HEK293 (cell line): ENCODE measurements around the gene ANKRD33.

ENCODE experiments used
- GLIS1 ChIP-seq: fragments of 450-650 bp; formaldehyde crosslinking; IDR thresholded peaks from 2 replicates; pipeline ENCODE4 v1.5.1; 2016; ENCODE audit warnings: missing biosample characterization, missing genetic modification characterization
- GLIS2 ChIP-seq: fragments of 450-650 bp; formaldehyde crosslinking; IDR thresholded peaks from 2 replicates; pipeline ENCODE4 v1.5.1; 2016; ENCODE audit warnings: missing biosample characterization, missing genetic modification characterization
- KLF9 ChIP-seq: fragments of 450-650 bp; formaldehyde crosslinking; IDR thresholded peaks from 2 replicates; pipeline ENCODE4 v1.5.1; 2016; ENCODE audit warnings: missing biosample characterization, missing genetic modification characterization, low read depth
- ZBTB20 ChIP-seq: fragments of 450-650 bp; formaldehyde crosslinking; IDR thresholded peaks from 2 replicates; pipeline ENCODE4 v1.5.1; 2016; ENCODE audit warnings: missing biosample characterization, missing genetic modification characterization
- ZBTB21 ChIP-seq: fragments of 450-650 bp; formaldehyde crosslinking; IDR thresholded peaks from 2 replicates; pipeline ENCODE4 v1.5.1; 2017; ENCODE audit warnings: missing biosample characterization, missing genetic modification characterization
- ZBTB8A ChIP-seq: fragments of 450-650 bp; formaldehyde crosslinking; IDR thresholded peaks from 2 replicates; pipeline ENCODE4 v1.5.1; 2016; ENCODE audit warnings: missing biosample characterization, missing genetic modification characterization
- ZEB2 ChIP-seq: fragments of 450-650 bp; formaldehyde crosslinking; IDR thresholded peaks from 2 replicates; pipeline ENCODE4 v1.5.1; 2016; ENCODE audit warnings: missing biosample characterization, missing genetic modification characterization
- ZNF335 ChIP-seq: fragments of 450-650 bp; formaldehyde crosslinking; conservative IDR thresholded peaks from 2 replicates; pipeline ENCODE4 v1.5.1; 2016; ENCODE audit warnings: missing biosample characterization, missing genetic modification characterization
- ZNF350 ChIP-seq: fragments of 450-650 bp; formaldehyde crosslinking; IDR thresholded peaks from 2 replicates; pipeline ENCODE4 v1.5.0; 2017; ENCODE audit warnings: missing biosample characterization, mild to moderate bottlenecking, missing genetic modification characterization
- ZNF37A ChIP-seq: fragments of 450-650 bp; IDR thresholded peaks from 2 replicates; pipeline ENCODE4 v1.5.1; 2018; ENCODE audit warnings: missing biosample characterization, missing genetic modification characterization
- ZNF423 ChIP-seq: fragments of 450-650 bp; formaldehyde crosslinking; IDR thresholded peaks from 2 replicates; pipeline ENCODE4 v1.5.1; 2016; ENCODE audit warnings: missing biosample characterization, missing genetic modification characterization
- ZNF548 ChIP-seq: fragments of 450-650 bp; formaldehyde crosslinking; IDR thresholded peaks from 2 replicates; pipeline ENCODE4 v1.5.1; 2016; ENCODE audit warnings: missing biosample characterization, missing genetic modification characterization
- ZNF571 ChIP-seq: fragments of 450-650 bp; formaldehyde crosslinking; IDR thresholded peaks from 2 replicates; pipeline ENCODE4 v1.5.0; 2017; ENCODE audit warnings: missing biosample characterization, missing genetic modification characterization
- TF ChIP-seq, protein P1 (sequence below): fragments of 450-650 bp; IDR thresholded peaks from 2 replicates; pipeline ENCODE4 v1.5.1; 2018; ENCODE audit warnings: missing biosample characterization, missing genetic modification characterization
- TF ChIP-seq, protein P2 (sequence below): fragments of 450-650 bp; formaldehyde crosslinking; IDR thresholded peaks from 2 replicates; pipeline ENCODE4 v1.5.1; 2017; ENCODE audit warnings: missing biosample characterization, mild to moderate bottlenecking, missing genetic modification characterization, moderate library complexity
- TF ChIP-seq, protein P3 (sequence below): fragments of 450-650 bp; formaldehyde crosslinking; IDR thresholded peaks from 2 replicates; pipeline ENCODE4 v1.5.1; 2016; ENCODE audit warnings: missing biosample characterization, missing genetic modification characterization
- TF ChIP-seq, protein P4 (sequence below): fragments of 450-650 bp; formaldehyde crosslinking; IDR thresholded peaks from 2 replicates; pipeline ENCODE4 v1.5.1; 2016; ENCODE audit warnings: missing biosample characterization, missing genetic modification characterization
- TF ChIP-seq, protein P5 (sequence below): fragments of 450-650 bp; formaldehyde crosslinking; IDR thresholded peaks from 2 replicates; pipeline ENCODE4 v1.5.1; 2016; ENCODE audit warnings: missing biosample characterization, missing genetic modification characterization
- TF ChIP-seq, protein P6 (sequence below): fragments of 450-650 bp; formaldehyde crosslinking; IDR thresholded peaks from 2 replicates; pipeline ENCODE4 v1.5.1; 2016; ENCODE audit warnings: missing biosample characterization, missing genetic modification characterization
- TF ChIP-seq, protein P7 (sequence below): fragments of 450-650 bp; formaldehyde crosslinking; IDR thresholded peaks from 2 replicates; pipeline ENCODE4 v1.5.1; 2016; ENCODE audit warnings: missing biosample characterization, missing genetic modification characterization
- TF ChIP-seq, protein P8 (sequence below): fragments of 450-650 bp; formaldehyde crosslinking; IDR thresholded peaks from 2 replicates; pipeline ENCODE4 v1.5.1; 2016; ENCODE audit warnings: missing biosample characterization, missing genetic modification characterization
- TF ChIP-seq, protein P9 (sequence below): fragments of 450-650 bp; formaldehyde crosslinking; IDR thresholded peaks from 2 replicates; pipeline ENCODE4 v1.5.1; 2016; ENCODE audit warnings: missing biosample characterization, missing genetic modification characterization

Gene ANKRD33

DNA sequence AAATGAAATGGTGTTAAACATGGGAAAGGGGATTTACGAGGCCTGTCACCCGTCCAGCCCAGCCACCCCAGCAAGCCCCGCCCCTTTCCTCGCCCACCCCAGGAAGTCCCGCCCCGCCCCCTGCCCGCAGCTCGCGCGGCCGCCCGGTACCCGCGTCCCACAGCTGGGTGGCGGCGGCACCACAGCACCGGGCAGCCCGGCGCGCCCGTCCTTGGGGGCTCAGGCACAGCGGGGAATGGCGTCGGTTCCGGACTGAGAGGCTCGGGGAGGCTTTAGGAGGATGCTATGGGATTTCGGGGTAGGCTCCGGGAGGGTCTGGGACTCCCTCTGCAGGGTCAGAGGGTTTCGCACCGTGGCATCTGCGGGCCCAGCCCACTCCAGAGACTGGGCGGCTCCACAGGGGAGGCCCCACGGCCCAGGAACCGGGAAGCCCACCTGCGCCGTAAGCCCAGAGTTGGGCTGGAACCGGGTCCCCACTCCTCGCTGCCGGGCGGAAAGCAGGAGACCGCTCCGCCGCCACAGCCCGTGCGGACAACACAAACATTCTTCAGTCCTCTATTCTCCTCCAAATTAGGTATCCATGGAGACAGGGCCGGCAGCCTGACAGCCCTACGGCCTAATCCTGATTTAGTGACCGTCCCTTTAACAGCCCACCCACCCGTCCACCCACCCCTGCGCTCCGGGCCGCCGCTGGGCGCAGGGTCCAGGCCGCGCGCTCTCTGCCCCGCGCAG, 40.8 kb upstream of the ANKRD33 start (continued):
- TF ChIP-seq, protein P1, sequence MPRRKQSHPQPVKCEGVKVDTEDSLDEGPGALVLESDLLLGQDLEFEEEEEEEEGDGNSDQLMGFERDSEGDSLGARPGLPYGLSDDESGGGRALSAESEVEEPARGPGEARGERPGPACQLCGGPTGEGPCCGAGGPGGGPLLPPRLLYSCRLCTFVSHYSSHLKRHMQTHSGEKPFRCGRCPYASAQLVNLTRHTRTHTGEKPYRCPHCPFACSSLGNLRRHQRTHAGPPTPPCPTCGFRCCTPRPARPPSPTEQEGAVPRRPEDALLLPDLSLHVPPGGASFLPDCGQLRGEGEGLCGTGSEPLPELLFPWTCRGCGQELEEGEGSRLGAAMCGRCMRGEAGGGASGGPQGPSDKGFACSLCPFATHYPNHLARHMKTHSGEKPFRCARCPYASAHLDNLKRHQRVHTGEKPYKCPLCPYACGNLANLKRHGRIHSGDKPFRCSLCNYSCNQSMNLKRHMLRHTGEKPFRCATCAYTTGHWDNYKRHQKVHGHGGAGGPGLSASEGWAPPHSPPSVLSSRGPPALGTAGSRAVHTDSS (tag by site-specific recombination) = no peak
- TF ChIP-seq ZBTB8A = peak; percentile 92
- peak; percentile 83 for TF ChIP-seq GLIS2 (tag by site-specific recombination)
- TF ChIP-seq, protein P2, sequence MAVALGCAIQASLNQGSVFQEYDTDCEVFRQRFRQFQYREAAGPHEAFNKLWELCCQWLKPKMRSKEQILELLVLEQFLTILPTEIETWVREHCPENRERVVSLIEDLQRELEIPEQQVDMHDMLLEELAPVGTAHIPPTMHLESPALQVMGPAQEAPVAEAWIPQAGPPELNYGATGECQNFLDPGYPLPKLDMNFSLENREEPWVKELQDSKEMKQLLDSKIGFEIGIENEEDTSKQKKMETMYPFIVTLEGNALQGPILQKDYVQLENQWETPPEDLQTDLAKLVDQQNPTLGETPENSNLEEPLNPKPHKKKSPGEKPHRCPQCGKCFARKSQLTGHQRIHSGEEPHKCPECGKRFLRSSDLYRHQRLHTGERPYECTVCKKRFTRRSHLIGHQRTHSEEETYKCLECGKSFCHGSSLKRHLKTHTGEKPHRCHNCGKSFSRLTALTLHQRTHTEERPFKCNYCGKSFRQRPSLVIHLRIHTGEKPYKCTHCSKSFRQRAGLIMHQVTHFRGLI (tag by site-specific recombination) = peak; percentile 54; the same call in 1 of the 2 replicates
- TF ChIP-seq, protein P3, sequence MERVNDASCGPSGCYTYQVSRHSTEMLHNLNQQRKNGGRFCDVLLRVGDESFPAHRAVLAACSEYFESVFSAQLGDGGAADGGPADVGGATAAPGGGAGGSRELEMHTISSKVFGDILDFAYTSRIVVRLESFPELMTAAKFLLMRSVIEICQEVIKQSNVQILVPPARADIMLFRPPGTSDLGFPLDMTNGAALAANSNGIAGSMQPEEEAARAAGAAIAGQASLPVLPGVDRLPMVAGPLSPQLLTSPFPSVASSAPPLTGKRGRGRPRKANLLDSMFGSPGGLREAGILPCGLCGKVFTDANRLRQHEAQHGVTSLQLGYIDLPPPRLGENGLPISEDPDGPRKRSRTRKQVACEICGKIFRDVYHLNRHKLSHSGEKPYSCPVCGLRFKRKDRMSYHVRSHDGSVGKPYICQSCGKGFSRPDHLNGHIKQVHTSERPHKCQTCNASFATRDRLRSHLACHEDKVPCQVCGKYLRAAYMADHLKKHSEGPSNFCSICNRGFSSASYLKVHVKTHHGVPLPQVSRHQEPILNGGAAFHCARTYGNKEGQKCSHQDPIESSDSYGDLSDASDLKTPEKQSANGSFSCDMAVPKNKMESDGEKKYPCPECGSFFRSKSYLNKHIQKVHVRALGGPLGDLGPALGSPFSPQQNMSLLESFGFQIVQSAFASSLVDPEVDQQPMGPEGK (tag by site-specific recombination) = no peak; the same call in 1 of the 2 replicates
- TF ChIP-seq, protein P4, sequence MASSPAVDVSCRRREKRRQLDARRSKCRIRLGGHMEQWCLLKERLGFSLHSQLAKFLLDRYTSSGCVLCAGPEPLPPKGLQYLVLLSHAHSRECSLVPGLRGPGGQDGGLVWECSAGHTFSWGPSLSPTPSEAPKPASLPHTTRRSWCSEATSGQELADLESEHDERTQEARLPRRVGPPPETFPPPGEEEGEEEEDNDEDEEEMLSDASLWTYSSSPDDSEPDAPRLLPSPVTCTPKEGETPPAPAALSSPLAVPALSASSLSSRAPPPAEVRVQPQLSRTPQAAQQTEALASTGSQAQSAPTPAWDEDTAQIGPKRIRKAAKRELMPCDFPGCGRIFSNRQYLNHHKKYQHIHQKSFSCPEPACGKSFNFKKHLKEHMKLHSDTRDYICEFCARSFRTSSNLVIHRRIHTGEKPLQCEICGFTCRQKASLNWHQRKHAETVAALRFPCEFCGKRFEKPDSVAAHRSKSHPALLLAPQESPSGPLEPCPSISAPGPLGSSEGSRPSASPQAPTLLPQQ (tag by site-specific recombination) = 0 out of 2 replicates have a peak, but pooled peaks have one; percentile 13
- TF ChIP-seq, protein P5, sequence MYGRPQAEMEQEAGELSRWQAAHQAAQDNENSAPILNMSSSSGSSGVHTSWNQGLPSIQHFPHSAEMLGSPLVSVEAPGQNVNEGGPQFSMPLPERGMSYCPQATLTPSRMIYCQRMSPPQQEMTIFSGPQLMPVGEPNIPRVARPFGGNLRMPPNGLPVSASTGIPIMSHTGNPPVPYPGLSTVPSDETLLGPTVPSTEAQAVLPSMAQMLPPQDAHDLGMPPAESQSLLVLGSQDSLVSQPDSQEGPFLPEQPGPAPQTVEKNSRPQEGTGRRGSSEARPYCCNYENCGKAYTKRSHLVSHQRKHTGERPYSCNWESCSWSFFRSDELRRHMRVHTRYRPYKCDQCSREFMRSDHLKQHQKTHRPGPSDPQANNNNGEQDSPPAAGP (tag by site-specific recombination) = 0 out of 2 replicates have a peak, but pooled peaks have one; percentile 12
- no peak for TF ChIP-seq ZBTB21
- TF ChIP-seq ZNF350 (tag by site-specific recombination) = no peak
- no peak for TF ChIP-seq ZNF37A (tag by site-specific recombination)
- TF ChIP-seq, protein P6, sequence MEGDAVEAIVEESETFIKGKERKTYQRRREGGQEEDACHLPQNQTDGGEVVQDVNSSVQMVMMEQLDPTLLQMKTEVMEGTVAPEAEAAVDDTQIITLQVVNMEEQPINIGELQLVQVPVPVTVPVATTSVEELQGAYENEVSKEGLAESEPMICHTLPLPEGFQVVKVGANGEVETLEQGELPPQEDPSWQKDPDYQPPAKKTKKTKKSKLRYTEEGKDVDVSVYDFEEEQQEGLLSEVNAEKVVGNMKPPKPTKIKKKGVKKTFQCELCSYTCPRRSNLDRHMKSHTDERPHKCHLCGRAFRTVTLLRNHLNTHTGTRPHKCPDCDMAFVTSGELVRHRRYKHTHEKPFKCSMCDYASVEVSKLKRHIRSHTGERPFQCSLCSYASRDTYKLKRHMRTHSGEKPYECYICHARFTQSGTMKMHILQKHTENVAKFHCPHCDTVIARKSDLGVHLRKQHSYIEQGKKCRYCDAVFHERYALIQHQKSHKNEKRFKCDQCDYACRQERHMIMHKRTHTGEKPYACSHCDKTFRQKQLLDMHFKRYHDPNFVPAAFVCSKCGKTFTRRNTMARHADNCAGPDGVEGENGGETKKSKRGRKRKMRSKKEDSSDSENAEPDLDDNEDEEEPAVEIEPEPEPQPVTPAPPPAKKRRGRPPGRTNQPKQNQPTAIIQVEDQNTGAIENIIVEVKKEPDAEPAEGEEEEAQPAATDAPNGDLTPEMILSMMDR (tag by site-specific recombination) = 0 out of 2 replicates have a peak, but pooled peaks have one; percentile 30
- peak; percentile 53 for TF ChIP-seq GLIS1
- TF ChIP-seq ZNF423 (tag by site-specific recombination) = peak; percentile 63
- TF ChIP-seq ZEB2 (tag by site-specific recombination) = peak; percentile 43
- 0 out of 2 replicates have a peak, but pooled peaks have one; percentile 31 for TF ChIP-seq KLF9
- no peak for TF ChIP-seq ZNF548 (tag by site-specific recombination)
- TF ChIP-seq, protein P7, sequence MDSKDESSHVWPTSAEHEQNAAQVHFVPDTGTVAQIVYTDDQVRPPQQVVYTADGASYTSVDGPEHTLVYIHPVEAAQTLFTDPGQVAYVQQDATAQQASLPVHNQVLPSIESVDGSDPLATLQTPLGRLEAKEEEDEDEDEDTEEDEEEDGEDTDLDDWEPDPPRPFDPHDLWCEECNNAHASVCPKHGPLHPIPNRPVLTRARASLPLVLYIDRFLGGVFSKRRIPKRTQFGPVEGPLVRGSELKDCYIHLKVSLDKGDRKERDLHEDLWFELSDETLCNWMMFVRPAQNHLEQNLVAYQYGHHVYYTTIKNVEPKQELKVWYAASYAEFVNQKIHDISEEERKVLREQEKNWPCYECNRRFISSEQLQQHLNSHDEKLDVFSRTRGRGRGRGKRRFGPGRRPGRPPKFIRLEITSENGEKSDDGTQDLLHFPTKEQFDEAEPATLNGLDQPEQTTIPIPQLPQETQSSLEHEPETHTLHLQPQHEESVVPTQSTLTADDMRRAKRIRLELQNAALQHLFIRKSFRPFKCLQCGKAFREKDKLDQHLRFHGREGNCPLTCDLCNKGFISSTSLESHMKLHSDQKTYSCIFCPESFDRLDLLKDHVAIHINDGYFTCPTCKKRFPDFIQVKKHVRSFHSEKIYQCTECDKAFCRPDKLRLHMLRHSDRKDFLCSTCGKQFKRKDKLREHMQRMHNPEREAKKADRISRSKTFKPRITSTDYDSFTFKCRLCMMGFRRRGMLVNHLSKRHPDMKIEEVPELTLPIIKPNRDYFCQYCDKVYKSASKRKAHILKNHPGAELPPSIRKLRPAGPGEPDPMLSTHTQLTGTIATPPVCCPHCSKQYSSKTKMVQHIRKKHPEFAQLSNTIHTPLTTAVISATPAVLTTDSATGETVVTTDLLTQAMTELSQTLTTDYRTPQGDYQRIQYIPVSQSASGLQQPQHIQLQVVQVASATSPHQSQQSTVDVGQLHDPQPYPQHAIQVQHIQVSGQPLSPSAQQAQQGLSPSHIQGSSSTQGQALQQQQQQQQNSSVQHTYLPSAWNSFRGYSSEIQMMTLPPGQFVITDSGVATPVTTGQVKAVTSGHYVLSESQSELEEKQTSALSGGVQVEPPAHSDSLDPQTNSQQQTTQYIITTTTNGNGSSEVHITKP (tag by site-specific recombination) = 0 out of 2 replicates have a peak, but pooled peaks have one; percentile 22
- TF ChIP-seq ZNF335 (tag by site-specific recombination) = peak; percentile 93
- TF ChIP-seq ZBTB20 (tag by site-specific recombination) = peak; percentile 91
- TF ChIP-seq, protein P8, sequence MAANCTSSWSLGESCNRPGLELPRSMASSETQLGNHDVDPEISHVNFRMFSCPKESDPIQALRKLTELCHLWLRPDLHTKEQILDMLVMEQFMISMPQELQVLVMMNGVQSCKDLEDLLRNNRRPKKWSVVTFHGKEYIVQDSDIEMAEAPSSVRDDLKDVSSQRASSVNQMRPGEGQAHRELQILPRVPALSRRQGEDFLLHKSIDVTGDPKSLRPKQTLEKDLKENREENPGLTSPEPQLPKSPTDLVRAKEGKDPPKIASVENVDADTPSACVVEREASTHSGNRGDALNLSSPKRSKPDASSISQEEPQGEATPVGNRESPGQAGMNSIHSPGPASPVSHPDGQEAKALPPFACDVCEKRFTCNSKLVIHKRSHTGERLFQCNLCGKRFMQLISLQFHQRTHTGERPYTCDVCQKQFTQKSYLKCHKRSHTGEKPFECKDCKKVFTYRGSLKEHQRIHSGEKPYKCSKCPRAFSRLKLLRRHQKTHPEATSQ (tag by site-specific recombination) = no peak
- no peak for TF ChIP-seq ZNF571
- TF ChIP-seq, protein P9, sequence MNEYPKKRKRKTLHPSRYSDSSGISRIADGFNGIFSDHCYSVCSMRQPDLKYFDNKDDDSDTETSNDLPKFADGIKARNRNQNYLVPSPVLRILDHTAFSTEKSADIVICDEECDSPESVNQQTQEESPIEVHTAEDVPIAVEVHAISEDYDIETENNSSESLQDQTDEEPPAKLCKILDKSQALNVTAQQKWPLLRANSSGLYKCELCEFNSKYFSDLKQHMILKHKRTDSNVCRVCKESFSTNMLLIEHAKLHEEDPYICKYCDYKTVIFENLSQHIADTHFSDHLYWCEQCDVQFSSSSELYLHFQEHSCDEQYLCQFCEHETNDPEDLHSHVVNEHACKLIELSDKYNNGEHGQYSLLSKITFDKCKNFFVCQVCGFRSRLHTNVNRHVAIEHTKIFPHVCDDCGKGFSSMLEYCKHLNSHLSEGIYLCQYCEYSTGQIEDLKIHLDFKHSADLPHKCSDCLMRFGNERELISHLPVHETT (tag by site-specific recombination) = no peak
